ENCODE data around the gene ASB1.

- TF ChIP-seq CTCF (conservative IDR thresholded peaks at IDR 0.05) (no peak), ZFX (IDR thresholded peaks at IDR 0.05) (no peak)
These were observed 23.2 kb downstream of the ASB1 start for GRCh38 chr2:238449909-238450417.

Data from C4-2B (cell line).